Osteocyte (in vitro differentiated cells): ENCODE data around the gene TREML1. TPM values are rescaled to one million over a fixed set of nuclear protein-coding genes. Genes with fewer than 3 reads are reported as not detected.

Source experiments
- DNase-seq: peaks from one replicate; pipeline ENCODE4 v3.0.0; 2021; ENCODE audit warnings: mixed read lengths; ENCODE audit not compliant: unreplicated experiment; ENCODE audit errors: extremely low spot score
- H3K27ac Mint-ChIP-seq: one replicate; pipeline ENCODE4 v1.8.0; 2021; ENCODE audit warnings: mild to moderate bottlenecking, mixed read lengths; ENCODE audit not compliant: unreplicated experiment
- H3K27me3 Mint-ChIP-seq: one replicate; pipeline ENCODE4 v1.8.0; 2021; ENCODE audit warnings: mixed read lengths; ENCODE audit not compliant: unreplicated experiment
- H3K36me3 Mint-ChIP-seq: one replicate; pipeline ENCODE4 v1.8.0; 2021; ENCODE audit warnings: mixed read lengths; ENCODE audit not compliant: unreplicated experiment
- H3K4me1 Mint-ChIP-seq: one replicate; pipeline ENCODE4 v1.8.0; 2021; ENCODE audit warnings: mixed read lengths; ENCODE audit not compliant: unreplicated experiment
- H3K4me3 Mint-ChIP-seq: one replicate; pipeline ENCODE4 v1.8.0; 2021; ENCODE audit warnings: mild to moderate bottlenecking, moderate library complexity, mixed read lengths; ENCODE audit not compliant: unreplicated experiment
- H3K9me3 Mint-ChIP-seq: one replicate; pipeline ENCODE4 v1.8.0; 2021; ENCODE audit warnings: mixed read lengths; ENCODE audit not compliant: unreplicated experiment
- total RNA-seq: library from RNA; stranded (reverse); gene quantifications from 2 replicates; pipeline ENCODE4 v1.2.1, GENCODE V29; 2021
- TF ChIP-seq, protein P1 (sequence below): fragments of 200-600 bp; sonication (generic); IDR thresholded peaks from 2 replicates; pipeline ENCODE4 v1.5.0; 2021; ENCODE audit warnings: antibody characterized with exemption, mild to moderate bottlenecking, moderate library complexity

Gene TREML1
- total RNA-seq, 1 donor from 2014 or later, result not detected

DNA sequence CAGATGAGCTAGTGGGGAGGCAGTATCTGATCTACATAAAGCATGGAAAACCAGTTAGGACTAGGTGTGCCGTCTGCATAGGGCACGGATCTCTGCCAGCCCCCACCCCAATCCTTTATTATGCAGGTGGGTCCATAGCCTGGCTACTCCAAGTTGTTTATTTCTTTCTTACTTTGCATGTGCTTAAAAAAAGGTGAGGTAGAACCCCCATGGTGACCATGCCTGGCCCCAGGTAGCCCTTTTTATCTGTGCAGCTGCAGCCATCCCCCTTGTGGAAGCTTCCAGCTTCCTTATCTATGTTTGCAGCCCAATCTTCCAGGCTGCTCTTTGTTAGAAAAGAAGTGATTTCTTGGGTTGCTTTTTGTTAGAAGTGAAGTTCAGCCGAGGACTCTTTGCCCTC, 17.8 kb upstream of the TREML1 start:
- H3K4me1 Mint-ChIP-seq, result no peaks in the 10 kb centered on the region
- no peaks in the 10 kb centered on the region for H3K9me3 Mint-ChIP-seq
- H3K27me3 Mint-ChIP-seq, result peaks cover 29% of the 10 kb centered on the region
- H3K36me3 Mint-ChIP-seq, result no peaks in the 10 kb centered on the region
- DNase-seq, result no peak
- TF ChIP-seq, protein P1, sequence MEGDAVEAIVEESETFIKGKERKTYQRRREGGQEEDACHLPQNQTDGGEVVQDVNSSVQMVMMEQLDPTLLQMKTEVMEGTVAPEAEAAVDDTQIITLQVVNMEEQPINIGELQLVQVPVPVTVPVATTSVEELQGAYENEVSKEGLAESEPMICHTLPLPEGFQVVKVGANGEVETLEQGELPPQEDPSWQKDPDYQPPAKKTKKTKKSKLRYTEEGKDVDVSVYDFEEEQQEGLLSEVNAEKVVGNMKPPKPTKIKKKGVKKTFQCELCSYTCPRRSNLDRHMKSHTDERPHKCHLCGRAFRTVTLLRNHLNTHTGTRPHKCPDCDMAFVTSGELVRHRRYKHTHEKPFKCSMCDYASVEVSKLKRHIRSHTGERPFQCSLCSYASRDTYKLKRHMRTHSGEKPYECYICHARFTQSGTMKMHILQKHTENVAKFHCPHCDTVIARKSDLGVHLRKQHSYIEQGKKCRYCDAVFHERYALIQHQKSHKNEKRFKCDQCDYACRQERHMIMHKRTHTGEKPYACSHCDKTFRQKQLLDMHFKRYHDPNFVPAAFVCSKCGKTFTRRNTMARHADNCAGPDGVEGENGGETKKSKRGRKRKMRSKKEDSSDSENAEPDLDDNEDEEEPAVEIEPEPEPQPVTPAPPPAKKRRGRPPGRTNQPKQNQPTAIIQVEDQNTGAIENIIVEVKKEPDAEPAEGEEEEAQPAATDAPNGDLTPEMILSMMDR, result no peak
- H3K27ac Mint-ChIP-seq, result no peak overlapping the region
- no peak overlapping the region for H3K4me3 Mint-ChIP-seq

DNA sequence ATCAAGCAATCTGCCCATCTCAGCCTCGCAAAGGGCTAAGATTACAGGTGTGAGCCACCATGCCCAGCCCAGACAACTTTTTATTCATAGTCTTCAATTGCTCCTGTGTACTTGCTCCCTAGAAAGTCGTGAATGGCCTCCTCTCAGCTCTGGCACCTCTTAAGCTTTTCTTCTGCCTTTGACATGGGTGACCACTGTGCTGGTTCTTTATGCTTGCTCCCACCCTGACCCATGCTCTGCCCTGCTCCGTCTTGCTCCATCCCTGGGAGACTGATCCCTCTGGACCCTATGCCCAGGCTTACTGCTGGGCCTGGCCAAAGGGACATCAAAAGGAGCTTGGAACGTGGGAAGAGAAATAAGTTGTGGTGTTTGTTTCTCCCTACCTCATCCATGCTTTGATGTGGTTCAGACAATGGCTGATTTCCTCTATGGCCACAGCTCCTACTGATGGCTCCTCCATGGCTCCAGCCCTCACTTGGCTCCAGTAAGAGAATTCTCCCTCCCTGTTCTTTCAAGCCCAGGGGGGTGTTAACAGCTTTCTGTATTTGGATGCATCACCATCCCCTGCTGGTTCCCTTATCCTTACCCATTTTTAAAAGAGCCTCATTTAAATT, 16.5 kb upstream of the TREML1 start:
- no peaks in the 10 kb centered on the region for H3K9me3 Mint-ChIP-seq
- H3K27me3 Mint-ChIP-seq, result peaks cover 27% of the 10 kb centered on the region
- TF ChIP-seq, protein P1, result no peak
- H3K4me3 Mint-ChIP-seq, result no peak overlapping the region
- DNase-seq, result peak; percentile 48
- no peak overlapping the region for H3K27ac Mint-ChIP-seq
- H3K4me1 Mint-ChIP-seq, result no peaks in the 10 kb centered on the region
- H3K36me3 Mint-ChIP-seq, result no peaks in the 10 kb centered on the region

DNA sequence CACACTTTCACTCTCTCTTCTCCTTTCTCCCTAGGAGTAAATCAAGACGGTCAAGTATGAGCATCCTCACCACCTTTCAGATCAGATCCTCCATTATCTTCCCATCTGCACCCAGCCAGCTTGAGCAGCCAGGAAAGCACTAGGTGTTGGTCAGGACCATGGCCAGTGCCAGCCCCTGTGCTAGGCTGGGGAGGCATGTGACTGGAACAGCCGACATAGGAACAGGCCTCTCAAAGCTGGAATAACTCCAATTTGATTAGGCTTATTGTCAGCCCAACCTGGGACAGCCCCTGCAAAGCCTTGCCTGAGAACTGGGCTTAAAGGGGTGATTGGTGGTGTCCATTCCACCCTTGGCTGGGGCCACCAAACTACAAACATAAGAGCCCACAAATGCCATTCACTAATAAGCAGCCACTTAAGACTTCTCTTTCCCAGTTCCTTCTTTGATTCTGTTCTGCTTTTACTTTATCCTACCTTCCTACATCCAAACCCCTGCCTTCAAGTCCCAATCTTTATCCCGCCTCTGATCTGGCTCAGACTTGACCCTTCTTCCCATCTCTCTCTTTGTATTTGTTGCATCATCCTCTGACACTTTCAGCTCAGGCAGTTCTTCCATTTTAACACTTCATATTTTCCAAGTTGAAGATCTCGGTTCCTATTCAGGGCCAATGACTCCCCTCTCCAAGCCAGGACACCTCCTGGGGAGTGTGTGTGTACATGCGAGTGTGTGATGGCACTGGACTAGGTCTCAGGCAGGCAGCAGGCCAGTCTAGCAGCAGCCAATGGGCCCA, 13.2 kb upstream of the TREML1 start:
- TF ChIP-seq, protein P1, result no peak
- peaks cover 28% of the 10 kb centered on the region for H3K27me3 Mint-ChIP-seq

DNA sequence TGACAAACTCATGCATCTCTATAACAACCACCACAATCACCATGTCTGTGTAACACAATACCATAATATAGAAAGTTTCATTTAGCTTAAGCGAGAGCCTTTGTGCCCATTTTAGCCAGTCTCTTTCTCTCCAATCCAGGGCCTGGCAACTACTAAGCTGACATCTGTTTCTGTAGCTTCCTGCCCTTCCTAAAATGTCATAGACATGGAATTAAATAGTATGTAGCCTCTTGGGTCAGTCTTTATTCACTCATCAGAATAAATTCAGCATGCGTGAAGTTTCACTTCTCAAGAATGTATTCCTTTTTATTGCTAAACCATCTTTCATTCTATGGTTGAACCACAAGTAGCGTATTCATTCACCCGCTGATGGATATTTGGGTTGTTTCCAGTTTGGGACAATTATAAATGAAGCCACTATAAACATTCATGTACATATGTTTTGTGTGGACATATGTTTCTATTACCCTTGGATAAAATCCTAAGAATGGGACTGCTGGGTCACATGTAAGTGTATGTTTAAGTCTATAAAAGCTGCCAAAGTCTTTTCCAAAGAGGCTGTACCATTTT, 10.5 kb upstream of the TREML1 start:
- Mint-ChIP-seq H3K36me3 (no peaks in the 10 kb centered on the region), H3K4me3 (no peak overlapping the region), H3K27me3 (peaks cover 34% of the 10 kb centered on the region), H3K27ac (no peak overlapping the region), H3K9me3 (no peaks in the 10 kb centered on the region), H3K4me1 (no peaks in the 10 kb centered on the region)
- TF ChIP-seq, protein P1, result no peak
- DNase-seq, result no peak

More for the DNA sequence above, 13.2 kb upstream of the TREML1 start:
- Mint-ChIP-seq H3K4me1 (no peaks in the 10 kb centered on the region), H3K36me3 (no peaks in the 10 kb centered on the region), H3K4me3 (no peak overlapping the region), H3K9me3 (no peaks in the 10 kb centered on the region), H3K27ac (no peak overlapping the region)
- peak; percentile 84 for DNase-seq

DNA sequence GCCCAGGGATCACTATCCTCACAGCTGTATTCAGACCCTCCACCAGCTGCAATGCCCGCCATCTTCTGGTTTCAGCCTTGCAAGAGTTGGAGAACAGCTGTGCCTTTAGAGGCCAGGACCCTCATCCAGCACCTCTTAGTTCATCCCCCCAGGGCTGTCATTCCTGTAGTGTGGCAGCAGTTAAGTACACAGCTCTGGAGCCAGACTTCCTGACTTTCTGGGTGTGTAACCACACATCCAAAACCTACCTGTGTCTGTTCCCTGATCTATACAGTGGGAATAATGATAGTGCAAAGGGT, 9.2 kb upstream of the TREML1 start:
- Mint-ChIP-seq H3K27me3 (peaks cover 31% of the 10 kb centered on the region), H3K4me1 (no peaks in the 10 kb centered on the region), H3K9me3 (no peaks in the 10 kb centered on the region), H3K27ac (no peak overlapping the region), H3K4me3 (no peak overlapping the region), H3K36me3 (no peaks in the 10 kb centered on the region)
- DNase-seq, result no peak
- TF ChIP-seq, protein P1, result no peak
